Vagina (tissue), 2 donors: ENCODE results near the gene FAAH. TPM values are rescaled to one million over a fixed set of nuclear protein-coding genes. Genes with fewer than 3 reads are reported as not detected.

Experiments used
- DNase-seq, 2 donors: peaks; one replicate each; pipeline ENCODE4 v3.0.0-alpha.2; 2017; ENCODE audit errors: extremely low spot score in 2 of 2
- H3K27ac ChIP-seq: fragments of 200-600 bp; sonication (generic); one replicate; pipeline ENCODE4 v1.5.1; 2019
- H3K27me3 ChIP-seq: fragments of 200-600 bp; sonication (generic); one replicate; pipeline ENCODE4 v1.5.1; 2019
- H3K36me3 ChIP-seq, 2 donors: fragments of 200-600 bp; sonication (generic); one replicate each; pipeline ENCODE4 v1.5.1; 2017 to 2019
- H3K4me1 ChIP-seq: fragments of 200-600 bp; sonication (generic); one replicate; pipeline ENCODE4 v1.5.1; 2019
- H3K4me3 ChIP-seq, 2 donors: fragments of 200-600 bp; sonication (generic); 1 replicate in 1 of 2; 2 replicates in 1 of 2; pipeline ENCODE4 v1.5.1; 2016 to 2019
- H3K9me3 ChIP-seq: fragments of 200-600 bp; sonication (generic); one replicate; pipeline ENCODE4 v1.5.1; 2019
- POLR2A ChIP-seq, 2 donors: fragments of 450-650 bp; IDR thresholded peaks; one replicate each; pipeline ENCODE4 v1.6.1; 2017; ENCODE audit warnings: antibody characterized with exemption in 2 of 2, mild to moderate bottlenecking in 2 of 2, moderate library complexity in 2 of 2
- POLR2AphosphoS5 ChIP-seq, 2 donors: sonication (generic); formaldehyde crosslinking; IDR thresholded peaks; one replicate each; pipeline ENCODE4 v1.9.0; 2017; ENCODE audit warnings: antibody characterized with exemption in 2 of 2, mild to moderate bottlenecking in 2 of 2, low read depth in 1 of 2; ENCODE audit not compliant: insufficient read depth in 1 of 2
- intact Hi-C: fragments of 100-400 bp; cut with DNase I; formaldehyde crosslinking; loops from one replicate; pipeline ENCODE4 v1.15.1; 2023
- total RNA-seq: library from RNA; depleted of rRNA; stranded (reverse); fragments of >200 nt; gene quantifications from one replicate; pipeline ENCODE4 v1.2.3, GENCODE V29; 2016
- TF ChIP-seq, protein P1 (sequence below), 3 experiments: fragments of 450-650 bp in 2 of 3; fragments of 200-600 bp in 1 of 3; sonication (generic) in 1 of 3; IDR thresholded peaks; one replicate each; pipeline ENCODE4 v1.5.1; 2017 to 2019; ENCODE audit warnings: antibody characterized with exemption in 3 of 3, mild to moderate bottlenecking in 2 of 3, moderate library complexity in 2 of 3

The FAAH gene
- total RNA-seq, 1 donor from 2014 or later, result 38.1 TPM

DNA sequence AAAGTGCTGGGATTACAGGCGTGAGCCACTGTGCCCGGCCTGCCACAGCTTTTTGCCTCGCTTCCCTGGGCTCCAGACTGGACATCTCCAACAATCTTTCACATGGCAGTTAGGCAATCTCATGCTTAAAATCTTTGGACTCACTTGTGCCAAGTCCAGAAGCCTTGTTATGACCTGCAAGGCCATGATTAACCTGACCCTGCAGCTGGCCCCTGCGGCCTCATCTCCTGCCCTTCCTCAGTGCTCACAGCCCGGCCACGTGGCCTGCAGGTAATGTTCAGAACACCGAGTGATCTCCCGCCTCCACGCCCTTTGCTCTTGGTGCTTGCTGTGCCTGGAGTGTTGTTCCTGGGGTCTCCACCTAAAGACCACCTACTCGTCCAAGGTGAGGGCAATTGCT is 24.9 kb downstream of the FAAH start:
- no peak overlapping the region for H3K27ac ChIP-seq
- no peaks in the 10 kb centered on the region for H3K36me3 ChIP-seq
- no peaks in the 10 kb centered on the region for H3K9me3 ChIP-seq
- DNase-seq, result no peak
- no peaks in the 10 kb centered on the region for H3K27me3 ChIP-seq
- H3K4me1 ChIP-seq, result no peaks in the 10 kb centered on the region
- intact Hi-C loops, result no loop called here
- TF ChIP-seq POLR2A (IDR thresholded peaks at IDR 0.05) (no peak), POLR2AphosphoS5 (IDR thresholded peaks at IDR 0.05; ENCODE audit: insufficient read depth in 1 of 2, low read depth in 1 of 2) (no peak)
- TF ChIP-seq, protein P1, sequence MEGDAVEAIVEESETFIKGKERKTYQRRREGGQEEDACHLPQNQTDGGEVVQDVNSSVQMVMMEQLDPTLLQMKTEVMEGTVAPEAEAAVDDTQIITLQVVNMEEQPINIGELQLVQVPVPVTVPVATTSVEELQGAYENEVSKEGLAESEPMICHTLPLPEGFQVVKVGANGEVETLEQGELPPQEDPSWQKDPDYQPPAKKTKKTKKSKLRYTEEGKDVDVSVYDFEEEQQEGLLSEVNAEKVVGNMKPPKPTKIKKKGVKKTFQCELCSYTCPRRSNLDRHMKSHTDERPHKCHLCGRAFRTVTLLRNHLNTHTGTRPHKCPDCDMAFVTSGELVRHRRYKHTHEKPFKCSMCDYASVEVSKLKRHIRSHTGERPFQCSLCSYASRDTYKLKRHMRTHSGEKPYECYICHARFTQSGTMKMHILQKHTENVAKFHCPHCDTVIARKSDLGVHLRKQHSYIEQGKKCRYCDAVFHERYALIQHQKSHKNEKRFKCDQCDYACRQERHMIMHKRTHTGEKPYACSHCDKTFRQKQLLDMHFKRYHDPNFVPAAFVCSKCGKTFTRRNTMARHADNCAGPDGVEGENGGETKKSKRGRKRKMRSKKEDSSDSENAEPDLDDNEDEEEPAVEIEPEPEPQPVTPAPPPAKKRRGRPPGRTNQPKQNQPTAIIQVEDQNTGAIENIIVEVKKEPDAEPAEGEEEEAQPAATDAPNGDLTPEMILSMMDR (IDR thresholded peaks at IDR 0.05), result no peak
- H3K4me3 ChIP-seq, result no peak overlapping the region

DNA sequence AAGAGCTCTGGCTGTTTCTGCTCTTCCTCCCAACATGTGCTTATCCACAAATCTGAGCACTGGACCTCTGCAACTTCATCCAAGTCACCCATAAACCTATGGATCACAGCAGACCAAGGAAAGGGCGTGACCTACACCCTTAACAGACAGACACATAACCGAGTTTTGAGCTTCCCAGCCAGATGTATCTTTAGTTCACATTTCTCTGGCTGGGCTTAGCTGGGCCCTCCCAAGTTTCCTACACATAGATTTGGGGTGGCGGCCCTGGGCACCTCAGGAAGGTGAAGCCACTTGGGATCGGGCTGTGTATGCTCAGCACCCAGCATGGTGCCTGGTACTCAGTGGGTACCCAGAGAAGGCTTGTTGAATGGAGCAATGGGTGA is 26.4 kb downstream of the FAAH start:
- H3K27ac ChIP-seq, result no peak overlapping the region
- intact Hi-C loops, result no loop called here
- H3K9me3 ChIP-seq, result no peaks in the 10 kb centered on the region
- no peaks in the 10 kb centered on the region for H3K27me3 ChIP-seq
- no peak for TF ChIP-seq POLR2AphosphoS5 (IDR thresholded peaks at IDR 0.05; ENCODE audit: insufficient read depth in 1 of 2, low read depth in 1 of 2)
- TF ChIP-seq, protein P1 (IDR thresholded peaks at IDR 0.05), result no peak
- no peak for TF ChIP-seq POLR2A (IDR thresholded peaks at IDR 0.05)
- H3K4me1 ChIP-seq, result no peaks in the 10 kb centered on the region
- H3K36me3 ChIP-seq, result no peaks in the 10 kb centered on the region
- no peak for DNase-seq
- H3K4me3 ChIP-seq, result no peak overlapping the region

DNA sequence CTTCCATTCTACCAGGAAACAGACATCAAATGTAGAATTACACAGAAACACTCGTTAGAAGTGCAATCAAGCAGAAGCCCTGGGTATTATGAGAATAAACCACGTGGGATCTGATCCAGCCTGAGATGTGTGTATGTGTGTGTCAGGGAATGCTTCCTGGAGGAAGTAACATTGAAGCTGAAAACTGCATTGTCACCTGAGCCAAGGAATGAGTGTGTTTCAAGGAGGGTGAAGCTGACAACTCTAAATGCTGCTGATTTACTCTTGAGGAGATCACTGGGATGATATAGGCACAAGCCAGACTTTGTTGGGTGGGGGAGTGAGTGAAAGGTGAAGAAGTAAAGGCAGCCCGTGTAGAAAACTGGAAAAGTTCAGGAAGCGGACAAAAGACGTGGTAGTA is 27.6 kb downstream of the FAAH start:
- H3K27me3 ChIP-seq, result no peaks in the 10 kb centered on the region
- intact Hi-C loops, result no loop called here
- TF ChIP-seq, protein P1 (IDR thresholded peaks at IDR 0.05), result no peak
- no peak for TF ChIP-seq POLR2A (IDR thresholded peaks at IDR 0.05)
- no peak for TF ChIP-seq POLR2AphosphoS5 (IDR thresholded peaks at IDR 0.05; ENCODE audit: insufficient read depth in 1 of 2, low read depth in 1 of 2)

DNA sequence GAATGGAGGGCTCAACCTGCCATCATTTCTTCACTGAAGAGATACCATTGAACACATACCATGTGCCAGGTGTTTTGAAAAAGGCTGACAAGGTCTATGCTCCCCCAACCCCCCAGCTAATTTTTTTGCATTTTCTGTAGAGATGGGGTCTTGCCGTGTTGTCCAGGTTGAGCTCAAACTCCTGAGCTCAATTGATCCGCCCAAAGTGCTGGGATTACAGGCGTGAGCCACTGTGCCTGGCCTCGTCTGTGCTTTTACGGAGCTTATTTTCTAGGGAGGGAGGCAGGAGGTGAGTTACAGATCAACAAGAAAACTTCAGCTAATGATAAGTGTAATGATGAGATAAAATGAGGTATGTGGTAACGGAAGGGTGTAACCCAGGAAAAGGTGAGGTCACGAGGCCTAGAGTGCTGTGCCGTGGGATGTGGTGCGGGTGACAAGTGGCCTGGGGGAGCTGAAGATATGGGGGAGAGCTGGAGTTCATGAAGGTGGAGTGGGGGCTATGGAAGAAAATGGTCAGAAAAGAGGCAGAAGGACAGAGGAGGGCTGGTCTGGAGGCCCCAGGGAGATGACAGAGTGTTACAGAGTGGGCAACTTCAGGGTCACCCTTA is 28.2 kb downstream of the FAAH start:
- no peaks in the 10 kb centered on the region for H3K36me3 ChIP-seq
- no peak overlapping the region for H3K4me3 ChIP-seq
- H3K9me3 ChIP-seq, result no peaks in the 10 kb centered on the region
- intact Hi-C loops, result no loop called here
- no peaks in the 10 kb centered on the region for H3K27me3 ChIP-seq
- no peak for TF ChIP-seq POLR2AphosphoS5 (IDR thresholded peaks at IDR 0.05; ENCODE audit: insufficient read depth in 1 of 2, low read depth in 1 of 2)
- no peak for TF ChIP-seq POLR2A (IDR thresholded peaks at IDR 0.05)
- TF ChIP-seq, protein P1 (IDR thresholded peaks at IDR 0.05), result no peak
- H3K4me1 ChIP-seq, result no peaks in the 10 kb centered on the region
- H3K27ac ChIP-seq, result no peak overlapping the region
- DNase-seq, result no peak

More for the DNA sequence above, 27.6 kb downstream of the FAAH start:
- Histone ChIP-seq H3K9me3 (no peaks in the 10 kb centered on the region), H3K36me3 (no peaks in the 10 kb centered on the region), H3K27ac (no peak overlapping the region), H3K4me3 (no peak overlapping the region), H3K4me1 (no peaks in the 10 kb centered on the region)
- no peak for DNase-seq

DNA sequence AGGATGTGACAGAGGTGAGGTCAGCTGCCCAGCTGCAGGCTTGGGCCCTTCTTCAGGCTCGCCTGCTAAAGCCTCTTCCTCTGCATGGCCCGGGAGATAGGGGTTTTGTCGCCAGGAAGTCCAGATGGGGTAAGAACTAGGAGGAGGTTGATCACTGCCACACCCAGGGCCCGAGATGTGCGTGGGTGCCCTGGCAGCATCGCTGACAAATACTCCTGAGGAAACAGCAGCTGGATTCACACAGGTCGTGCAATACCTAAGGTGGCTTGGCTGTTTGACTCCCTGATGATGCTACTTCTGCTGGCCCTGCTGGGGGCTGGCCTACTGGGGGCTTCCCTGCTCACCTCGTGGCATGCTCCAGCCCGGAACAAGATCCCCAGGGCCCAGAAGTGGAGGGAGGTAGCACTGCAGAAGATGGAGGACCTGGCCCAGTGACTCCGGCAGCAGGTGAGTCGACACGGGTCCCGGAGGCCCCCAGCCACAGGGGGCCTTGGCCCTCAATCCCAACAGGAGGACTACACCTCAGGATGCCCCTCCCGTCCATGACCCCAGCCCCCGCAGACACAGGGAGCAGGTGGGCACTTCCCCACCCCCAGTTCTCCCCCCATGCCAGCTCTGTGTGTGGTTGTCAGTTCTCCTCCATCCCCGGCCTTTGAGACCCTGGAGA is 29.6 kb downstream of the FAAH start:
- no peak for DNase-seq
- H3K36me3 ChIP-seq, result no peaks in the 10 kb centered on the region
- no peaks in the 10 kb centered on the region for H3K4me1 ChIP-seq
- TF ChIP-seq POLR2A (IDR thresholded peaks at IDR 0.05) (no peak), POLR2AphosphoS5 (IDR thresholded peaks at IDR 0.05; ENCODE audit: insufficient read depth in 1 of 2, low read depth in 1 of 2) (no peak)
- TF ChIP-seq, protein P1 (IDR thresholded peaks at IDR 0.05), result no peak
- H3K9me3 ChIP-seq, result no peaks in the 10 kb centered on the region
- H3K27ac ChIP-seq, result no peak overlapping the region
- H3K27me3 ChIP-seq, result no peaks in the 10 kb centered on the region
- no peak overlapping the region for H3K4me3 ChIP-seq
- intact Hi-C loops, result no loop called here
